Skeletal muscle cell (primary cell): ENCODE results near the gene PGRMC2.

ENCODE experiments used
- DNase-seq: peaks from one replicate; pipeline ENCODE4 v3.0.0-alpha.2; 2010; ENCODE audit warnings: low read depth
- H3K4me3 ChIP-seq: 2 replicates; pipeline ENCODE4 v1.5.1; 2011; ENCODE audit warnings: low read depth, mild to moderate bottlenecking, control low read depth, low read length, moderate library complexity

The PGRMC2 gene

DNA sequence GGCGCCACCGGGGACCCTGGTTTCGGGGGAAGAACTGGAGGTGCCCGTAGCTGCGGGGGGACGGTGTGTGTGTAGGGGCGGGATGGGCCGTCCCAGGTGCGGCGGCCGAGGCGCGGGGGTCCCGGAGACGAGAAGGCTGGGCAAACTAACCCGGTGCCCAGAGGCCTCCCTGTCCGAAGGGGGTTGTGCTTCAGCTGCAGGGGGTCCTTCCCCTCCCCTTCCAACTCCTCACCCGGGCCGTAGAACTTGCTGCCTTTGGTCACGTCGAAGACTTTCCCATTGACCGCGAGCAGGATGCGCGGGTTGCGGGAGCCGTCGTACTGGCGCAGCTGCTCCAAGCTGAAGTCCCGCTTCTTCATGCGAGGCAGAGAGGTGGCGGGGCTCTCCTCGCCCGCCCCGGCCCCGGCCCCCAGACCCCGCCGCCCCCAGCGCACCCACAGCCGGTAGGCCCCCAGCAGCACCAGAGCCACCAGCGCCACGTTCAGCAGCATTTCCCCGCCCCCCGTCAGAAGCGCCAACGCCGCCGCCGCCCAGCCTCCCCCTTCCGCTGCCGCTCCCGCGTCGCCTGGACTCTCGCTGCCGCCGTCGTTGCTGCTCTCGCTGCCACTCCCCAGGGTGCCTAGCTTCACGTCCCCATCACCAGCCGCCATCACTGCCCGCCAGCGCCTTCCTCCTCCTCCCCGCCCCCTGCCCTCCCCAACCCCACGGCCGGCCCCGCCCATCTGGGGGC is at the start of gene PGRMC2:
TSS of gene PGRMC2 (minus strand) at position 673 of the 730 bp plus-strand sequence. CDS start at position 650, 23 bp downstream.
- DNase-seq: no peak
- H3K4me3 ChIP-seq: peak within 1 kb of the TSS; percentile 87

GRCh38 chr4:128335541-128335940 is 47.9 kb upstream of the PGRMC2 start:
- DNase-seq: no peak

GRCh38 chr4:128334256-128334655 is 46.6 kb upstream of the PGRMC2 start:
- H3K4me3 ChIP-seq: no peak overlapping the region
- no peak for DNase-seq

More at GRCh38 chr4:128335541-128335940, 47.9 kb upstream of the PGRMC2 start:
- no peak overlapping the region for H3K4me3 ChIP-seq

GRCh38 chr4:128333309-128334018 is 45.9 kb upstream of the PGRMC2 start:
- no peak for DNase-seq
- no peak overlapping the region for H3K4me3 ChIP-seq

DNA sequence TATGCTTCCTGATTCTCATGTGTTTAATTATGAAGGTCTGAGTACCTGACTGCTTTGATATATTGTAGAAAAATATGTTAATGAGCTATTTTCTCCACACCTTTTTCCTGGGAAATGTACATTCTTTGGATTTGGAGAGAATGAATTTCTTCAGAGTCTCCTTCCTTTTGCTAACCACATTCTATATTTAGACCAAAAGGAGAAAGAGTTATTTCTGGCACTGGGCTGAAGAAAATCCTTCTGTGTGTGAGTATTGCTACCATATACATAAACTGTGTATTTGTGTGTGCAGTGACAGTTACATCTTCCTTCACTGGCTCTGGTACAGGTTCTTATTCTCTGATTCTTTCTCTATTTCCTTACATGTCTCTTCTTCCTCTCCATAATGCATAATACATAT is 44.5 kb upstream of the PGRMC2 start:
- no peak overlapping the region for H3K4me3 ChIP-seq
- DNase-seq: no peak

GRCh38 chr4:128329638-128330037 is 42.0 kb upstream of the PGRMC2 start:
- no peak for DNase-seq
- no peak overlapping the region for H3K4me3 ChIP-seq

GRCh38 chr4:128328106-128328505 is 40.5 kb upstream of the PGRMC2 start:
- DNase-seq: no peak
- H3K4me3 ChIP-seq: no peak overlapping the region

DNA sequence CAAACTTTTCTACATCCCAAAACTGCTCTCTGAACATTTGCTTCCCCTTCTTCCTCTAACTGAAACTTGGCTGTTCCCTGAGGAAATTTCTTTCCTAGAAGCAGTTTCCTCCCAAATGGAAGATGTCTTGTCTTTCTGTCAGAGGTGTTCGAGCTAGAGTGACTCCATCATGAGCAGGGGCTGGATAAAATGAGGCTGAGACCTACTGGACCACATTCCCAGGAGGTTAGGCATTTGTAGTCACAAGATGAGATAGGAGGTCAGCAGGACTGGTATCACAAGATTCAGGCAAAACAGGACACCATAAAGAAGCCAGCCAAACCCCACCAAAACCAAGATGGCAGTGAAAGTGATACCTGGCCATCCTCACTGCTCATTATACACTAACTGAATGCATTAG is 35.8 kb upstream of the PGRMC2 start:
- DNase-seq: no peak

DNA sequence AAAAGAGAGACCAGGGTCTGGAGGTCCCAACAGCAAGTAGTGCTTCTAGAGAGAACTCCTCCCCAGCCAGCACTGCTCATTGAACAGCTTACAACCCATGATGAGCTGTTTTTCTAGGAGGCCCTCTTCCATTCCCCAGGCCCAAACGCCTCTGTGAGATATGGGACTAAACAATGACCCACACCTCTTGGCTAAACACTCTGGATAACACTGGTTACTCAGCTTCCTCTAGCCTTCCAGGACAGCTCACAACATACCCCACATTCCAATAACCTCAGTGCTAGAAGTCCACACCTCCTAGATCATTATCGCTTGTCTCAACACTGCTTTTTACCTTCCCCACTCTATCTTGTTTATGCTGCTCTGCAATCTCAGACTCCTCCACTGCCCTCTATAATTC is 35.4 kb upstream of the PGRMC2 start:
- peak; percentile 48 for DNase-seq
- no peak overlapping the region for H3K4me3 ChIP-seq

More for the DNA sequence above, 35.8 kb upstream of the PGRMC2 start:
- H3K4me3 ChIP-seq: no peak overlapping the region

- no peak for DNase-seq
Measured at GRCh38 chr4:128322311-128322710, 34.7 kb upstream of the PGRMC2 start.

GRCh38 chr4:128320656-128321055 is 33.0 kb upstream of the PGRMC2 start:
- no peak overlapping the region for H3K4me3 ChIP-seq
- DNase-seq: no peak

More at GRCh38 chr4:128322311-128322710, 34.7 kb upstream of the PGRMC2 start:
- H3K4me3 ChIP-seq: no peak overlapping the region

- no peak overlapping the region for H3K4me3 ChIP-seq
- no peak for DNase-seq
Measured at GRCh38 chr4:128315756-128316520, 28.3 kb upstream of the PGRMC2 start.

DNA sequence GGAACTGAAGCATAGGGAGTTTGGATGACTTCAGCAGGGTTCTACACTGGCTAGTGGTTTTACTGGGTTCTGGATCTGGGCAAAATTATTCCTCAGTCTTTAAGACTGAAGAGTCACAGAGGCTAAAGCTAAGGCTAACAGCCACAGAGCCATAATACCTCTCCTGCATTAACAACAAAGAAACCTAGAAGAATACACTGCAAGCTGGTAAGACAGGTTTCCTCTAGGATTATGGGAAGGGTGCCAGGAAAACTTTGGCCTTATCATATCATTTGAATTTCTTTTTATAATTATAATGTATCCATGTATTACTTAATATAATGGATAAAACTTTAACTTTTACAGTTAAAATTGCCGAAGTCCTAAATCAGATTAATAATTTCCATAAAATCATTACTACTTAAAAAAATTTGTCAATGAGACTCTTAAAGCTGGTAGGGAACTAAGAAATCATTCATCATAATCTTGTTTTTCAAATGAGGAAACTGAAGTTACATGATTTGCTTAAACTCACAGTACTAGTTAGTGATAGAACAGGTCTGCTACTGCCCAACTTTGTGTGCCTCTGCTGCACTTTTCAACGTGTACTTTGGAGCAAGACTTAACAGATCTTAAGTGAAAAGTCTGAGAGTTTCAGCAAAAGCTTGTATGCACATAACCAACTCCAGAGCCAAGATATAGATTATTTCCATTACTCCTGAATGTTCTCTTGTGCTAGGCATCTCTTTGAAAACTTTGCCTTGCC is 24.2 kb upstream of the PGRMC2 start:
- H3K4me3 ChIP-seq: no peak overlapping the region
- DNase-seq: no peak

DNA sequence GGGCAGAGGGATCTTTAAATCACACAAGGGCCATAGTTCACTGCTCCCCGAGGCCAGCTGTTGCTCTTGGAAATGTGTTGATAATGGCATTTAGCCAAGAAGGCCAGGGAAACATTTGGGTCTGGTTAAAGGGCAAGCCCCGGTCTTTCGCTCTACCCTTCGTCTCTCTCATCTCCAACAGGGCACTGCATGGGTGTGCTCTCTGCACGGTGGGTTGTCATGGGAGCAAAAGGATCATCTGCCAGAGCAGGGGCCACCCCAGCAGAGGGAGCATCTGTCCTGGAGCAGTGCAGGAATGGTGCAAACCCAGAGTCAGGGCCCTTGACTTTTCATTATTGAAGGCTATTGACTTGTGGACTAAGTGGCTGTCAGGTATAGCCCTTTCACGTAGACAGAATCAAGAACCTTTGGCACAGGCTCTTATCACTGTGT is 22.7 kb upstream of the PGRMC2 start:
- H3K4me3 ChIP-seq: no peak overlapping the region
- no peak for DNase-seq

GRCh38 chr4:128309585-128309984 is 22.0 kb upstream of the PGRMC2 start:
- H3K4me3 ChIP-seq: no peak overlapping the region
- DNase-seq: no peak

GRCh38 chr4:128308986-128309385 is 21.4 kb upstream of the PGRMC2 start:
- DNase-seq: no peak

DNA sequence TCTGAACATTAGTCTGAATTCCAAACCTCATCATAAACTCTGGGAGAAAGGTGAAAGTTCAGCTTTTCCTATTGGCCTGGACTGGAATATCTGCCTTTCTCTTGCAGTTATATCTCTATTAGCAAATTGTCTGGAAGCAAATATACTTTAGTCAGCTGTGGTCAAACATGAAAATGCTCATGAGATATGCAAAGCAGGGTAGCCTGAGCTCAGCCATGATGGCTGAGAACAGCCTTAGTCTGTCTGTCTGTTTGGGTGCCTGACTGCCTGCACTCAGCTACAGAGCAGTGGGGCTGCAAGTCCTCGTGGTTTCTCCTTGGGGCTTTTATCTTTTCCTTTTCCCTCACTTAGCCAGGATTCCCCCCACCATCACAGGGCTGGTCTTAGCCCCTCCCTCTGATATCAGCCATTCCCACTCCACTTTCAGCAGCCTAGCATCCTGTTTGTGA is 19.5 kb upstream of the PGRMC2 start:
- no peak for DNase-seq
- H3K4me3 ChIP-seq: no peak overlapping the region

More at GRCh38 chr4:128308986-128309385, 21.4 kb upstream of the PGRMC2 start:
- H3K4me3 ChIP-seq: no peak overlapping the region

GRCh38 chr4:128305942-128306341 is 18.3 kb upstream of the PGRMC2 start:
- H3K4me3 ChIP-seq: no peak overlapping the region
- DNase-seq: no peak

GRCh38 chr4:128303986-128304385 is 16.4 kb upstream of the PGRMC2 start:
- no peak overlapping the region for H3K4me3 ChIP-seq
- no peak for DNase-seq
